Gastrocnemius medialis (tissue), 4 donors: ENCODE results near the gene EPHB6. TPM values are rescaled to one million over a fixed set of nuclear protein-coding genes. Genes with fewer than 3 reads are reported as not detected.

Source experiments
- ATAC-seq, 2 donors: fragments of 150-250 bp; one replicate each; pipeline ENCODE4 v1.9.1; 2016
- DNase-seq, 2 donors: peaks; one replicate each; pipeline ENCODE4 v3.0.0-alpha.2; 2019
- H3K27ac ChIP-seq, 4 donors: fragments of 200-600 bp; sonication (generic); 1 replicate in 1 of 4; 2 replicates in 3 of 4; pipeline ENCODE4 v1.5.1; 2016 to 2018; ENCODE audit warnings: mild to moderate bottlenecking in 2 of 4, moderate library complexity in 1 of 4
- H3K27me3 ChIP-seq, 3 donors: fragments of 200-600 bp; sonication (generic) in 2 of 3; 1 replicate in 1 of 3; 2 replicates in 2 of 3; pipeline versions ENCODE4 v1.5.1 to v1.6.0; 2016 to 2019; ENCODE audit warnings: mild to moderate bottlenecking in 1 of 3, moderate library complexity in 1 of 3
- H3K36me3 ChIP-seq, 2 donors: fragments of 200-600 bp; sonication (generic) in 1 of 2; one replicate each; pipeline ENCODE4 v1.5.1; 2017 to 2018
- H3K4me1 ChIP-seq, 2 donors: fragments of 200-600 bp; sonication (generic) in 1 of 2; one replicate each; pipeline ENCODE4 v1.5.1; 2016 to 2017; ENCODE audit warnings: mild to moderate bottlenecking in 2 of 2
- H3K4me3 ChIP-seq, 4 donors: fragments of 200-600 bp; sonication (generic) in 3 of 4; 1 replicate in 1 of 4; 2 replicates in 3 of 4; pipeline ENCODE4 v1.5.1; 2016 to 2019; ENCODE audit warnings: mild to moderate bottlenecking in 2 of 4
- H3K9me3 ChIP-seq, 3 donors: fragments of 200-600 bp; sonication (generic) in 2 of 3; 1 replicate in 1 of 3; 2 replicates in 2 of 3; pipeline ENCODE4 v1.5.1; 2016 to 2019
- POLR2A ChIP-seq, 2 donors: fragments of 450-650 bp; IDR thresholded peaks; one replicate each; pipeline ENCODE4 v1.6.1; 2017; ENCODE audit warnings: antibody characterized with exemption in 2 of 2, mild to moderate bottlenecking in 2 of 2, moderate library complexity in 2 of 2
- in situ Hi-C, 4 donors: fragments of 200-750 bp; cut with MboI; loops; one replicate each; pipeline versions ENCODE4 v1.15.0 to v1.8.0; 2017; ENCODE audit warnings: low sequenced_read_pairs in 4 of 4
- intact Hi-C: fragments of 100-400 bp; cut with DNase I; formaldehyde crosslinking; loops from one replicate; pipeline ENCODE4 v1.15.1; 2023; ENCODE audit warnings: low total_unique reads
- total RNA-seq, 4 donors: library from RNA; depleted of rRNA; stranded (reverse); fragments of >200 nt; gene quantifications; one replicate each; pipeline versions ENCODE4 v1.1.0 to v1.2.3, GENCODE V29; 2016
- TF ChIP-seq, protein P1 (sequence below), 5 experiments: fragments of 450-650 bp in 3 of 5; fragments of 200-600 bp in 2 of 5; sonication (generic) in 2 of 5; IDR thresholded peaks in 4 of 5; conservative IDR thresholded peaks in 1 of 5; 1 replicate in 4 of 5; 2 replicates in 1 of 5; pipeline ENCODE4 v1.5.1; 2016 to 2019; ENCODE audit warnings: antibody characterized with exemption in 5 of 5, mild to moderate bottlenecking in 3 of 5, moderate library complexity in 3 of 5

EPHB6 gene
- total RNA-seq, 4 donors from 2014 or later: 2.0 to 8.9 (median 2.8) TPM

DNA sequence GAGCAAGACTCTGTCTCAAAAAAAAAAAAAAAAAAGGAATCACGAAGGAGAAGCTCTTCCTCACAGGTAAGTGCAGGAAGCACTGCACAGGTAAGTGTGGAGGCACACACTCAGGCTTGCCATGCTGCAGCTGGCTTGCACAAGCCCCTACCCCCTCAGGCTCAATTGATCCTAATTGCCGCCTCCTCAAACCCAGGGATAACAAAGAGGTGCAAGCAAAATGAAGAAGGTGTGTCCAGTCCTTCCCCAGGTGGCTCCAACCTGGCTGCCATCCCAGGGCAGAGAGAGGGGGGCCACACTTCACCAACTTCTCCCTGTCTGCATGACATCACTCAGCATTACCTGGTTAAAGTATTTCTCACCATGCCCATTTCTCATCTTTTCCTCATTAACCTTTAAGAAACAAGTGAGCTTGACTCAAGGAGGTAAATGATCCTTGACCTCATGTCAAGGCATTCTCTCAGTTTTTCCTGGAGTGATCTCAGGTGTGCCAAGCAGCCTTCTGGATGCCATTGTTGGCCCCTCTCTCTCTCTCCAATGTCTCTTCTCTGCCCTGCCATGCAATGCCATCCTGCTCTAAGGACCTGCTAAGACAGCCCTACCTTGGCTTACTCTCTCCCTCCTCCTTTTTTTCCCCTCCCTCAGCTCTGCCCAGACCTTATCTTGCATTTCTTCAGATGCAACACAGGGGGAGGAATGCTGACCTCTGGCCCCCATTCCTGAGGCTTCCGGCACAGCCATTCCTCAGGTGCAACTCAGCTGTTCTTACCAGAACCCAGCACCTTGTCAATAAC is 43.7 kb downstream of the EPHB6 start:
- no peak for DNase-seq
- H3K4me3 ChIP-seq: no peak overlapping the region
- ATAC-seq: no peak
- H3K9me3 ChIP-seq: no peaks in the 10 kb centered on the region
- H3K27ac ChIP-seq: no peak overlapping the region
- in situ Hi-C loops: no loop called here
- H3K4me1 ChIP-seq: no peaks in the 10 kb centered on the region
- intact Hi-C loops: no loop called here
- no peaks in the 10 kb centered on the region for H3K27me3 ChIP-seq
- H3K36me3 ChIP-seq: no peaks in the 10 kb centered on the region
- TF ChIP-seq, protein P1, sequence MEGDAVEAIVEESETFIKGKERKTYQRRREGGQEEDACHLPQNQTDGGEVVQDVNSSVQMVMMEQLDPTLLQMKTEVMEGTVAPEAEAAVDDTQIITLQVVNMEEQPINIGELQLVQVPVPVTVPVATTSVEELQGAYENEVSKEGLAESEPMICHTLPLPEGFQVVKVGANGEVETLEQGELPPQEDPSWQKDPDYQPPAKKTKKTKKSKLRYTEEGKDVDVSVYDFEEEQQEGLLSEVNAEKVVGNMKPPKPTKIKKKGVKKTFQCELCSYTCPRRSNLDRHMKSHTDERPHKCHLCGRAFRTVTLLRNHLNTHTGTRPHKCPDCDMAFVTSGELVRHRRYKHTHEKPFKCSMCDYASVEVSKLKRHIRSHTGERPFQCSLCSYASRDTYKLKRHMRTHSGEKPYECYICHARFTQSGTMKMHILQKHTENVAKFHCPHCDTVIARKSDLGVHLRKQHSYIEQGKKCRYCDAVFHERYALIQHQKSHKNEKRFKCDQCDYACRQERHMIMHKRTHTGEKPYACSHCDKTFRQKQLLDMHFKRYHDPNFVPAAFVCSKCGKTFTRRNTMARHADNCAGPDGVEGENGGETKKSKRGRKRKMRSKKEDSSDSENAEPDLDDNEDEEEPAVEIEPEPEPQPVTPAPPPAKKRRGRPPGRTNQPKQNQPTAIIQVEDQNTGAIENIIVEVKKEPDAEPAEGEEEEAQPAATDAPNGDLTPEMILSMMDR (IDR thresholded peaks at IDR 0.05 in 4 of 5, conservative IDR thresholded peaks at IDR 0.05 in 1 of 5): no peak
- no peak for TF ChIP-seq POLR2A (IDR thresholded peaks at IDR 0.05)

DNA sequence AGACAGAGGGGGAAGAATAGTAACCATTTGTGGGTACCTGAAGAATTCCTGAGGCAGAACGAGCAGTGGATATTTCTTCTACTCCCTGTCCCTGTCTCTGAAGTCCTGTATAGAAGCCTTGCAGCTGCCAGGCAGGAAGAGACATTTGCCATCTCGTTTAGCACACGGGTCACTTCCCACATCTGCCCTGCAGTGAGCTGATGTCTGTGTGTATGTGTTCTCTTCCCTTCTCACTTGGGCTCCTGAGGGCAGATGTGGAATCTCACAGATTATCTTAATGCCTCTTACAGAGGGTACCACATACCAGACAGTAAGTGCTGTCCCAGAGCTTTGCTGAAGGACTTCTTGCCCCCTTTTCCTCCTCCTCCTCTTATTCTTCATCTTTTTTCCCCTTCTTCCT is 44.8 kb downstream of the EPHB6 start:
- H3K4me1 ChIP-seq: no peaks in the 10 kb centered on the region
- H3K4me3 ChIP-seq: no peak overlapping the region
- DNase-seq (no peak), ATAC-seq (no peak)
- no peak for TF ChIP-seq POLR2A (IDR thresholded peaks at IDR 0.05)
- TF ChIP-seq, protein P1 (IDR thresholded peaks at IDR 0.05 in 4 of 5, conservative IDR thresholded peaks at IDR 0.05 in 1 of 5): no peak
- in situ Hi-C loops: no loop called here
- H3K9me3 ChIP-seq: no peaks in the 10 kb centered on the region
- no peak overlapping the region for H3K27ac ChIP-seq
- no peaks in the 10 kb centered on the region for H3K36me3 ChIP-seq
- H3K27me3 ChIP-seq: no peaks in the 10 kb centered on the region
- intact Hi-C loops: no loop called here

DNA sequence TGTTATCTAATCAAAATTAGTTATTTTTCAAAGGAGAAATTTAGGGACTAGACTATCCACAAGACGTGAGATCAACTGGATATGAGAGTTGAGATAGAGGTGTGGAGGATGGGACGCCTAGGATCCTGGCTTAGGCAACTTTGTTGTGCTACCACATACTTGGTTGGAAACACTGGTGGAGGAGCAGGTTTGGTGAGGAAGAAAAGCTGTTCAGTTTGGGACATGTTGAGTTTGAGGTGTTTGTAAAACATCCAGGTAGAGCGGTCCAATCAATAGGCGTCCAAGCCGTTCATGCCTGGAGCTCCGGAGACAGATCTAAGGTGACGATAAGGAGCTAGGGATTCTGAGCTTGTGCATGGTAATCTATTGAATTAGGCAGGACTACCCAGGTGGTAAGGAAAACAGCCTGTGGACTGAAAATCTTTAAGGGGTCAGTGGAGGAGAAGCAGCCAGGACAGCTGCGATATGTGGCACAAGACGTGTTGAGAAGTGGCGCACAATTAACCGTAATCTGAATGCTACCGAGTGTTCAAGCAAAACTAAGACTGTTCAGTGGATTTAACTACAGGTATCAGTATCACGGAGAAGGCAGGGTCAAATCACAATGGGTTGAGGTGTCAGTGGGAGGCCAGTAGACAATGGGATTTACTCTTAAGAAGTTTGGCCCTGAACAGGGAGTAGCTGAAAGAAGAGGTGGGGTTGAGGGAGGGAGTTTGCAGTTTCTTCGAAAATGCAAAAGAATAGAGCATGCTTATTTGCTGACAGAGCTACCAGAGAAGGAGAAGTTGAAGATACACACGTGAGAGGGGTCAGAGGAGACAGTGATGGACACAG is 46.8 kb downstream of the EPHB6 start:
- in situ Hi-C loops: no loop called here

DNA sequence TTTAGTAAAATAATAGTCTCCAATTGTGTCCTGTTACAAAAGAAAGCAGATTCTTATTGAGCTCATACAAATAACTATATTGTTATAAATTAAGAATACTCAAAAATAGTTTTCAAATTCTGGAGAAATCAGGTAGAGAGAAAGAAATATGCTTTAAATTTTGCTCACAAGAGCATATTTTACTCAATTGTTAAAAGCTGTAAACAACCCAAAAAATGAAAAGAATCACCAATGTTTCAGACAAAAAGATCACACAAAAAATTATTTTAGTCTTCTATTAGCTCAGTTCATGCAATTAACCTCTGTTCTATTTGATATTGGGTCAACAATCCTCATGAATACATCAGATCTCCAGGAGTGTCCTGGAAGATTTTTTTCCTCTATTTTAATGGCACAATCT is 49.3 kb downstream of the EPHB6 start:
- ATAC-seq (no peak), DNase-seq (no peak)
- in situ Hi-C loops: no loop called here
- intact Hi-C loops: no loop called here
- no peaks in the 10 kb centered on the region for H3K36me3 ChIP-seq
- no peak overlapping the region for H3K4me3 ChIP-seq
- H3K9me3 ChIP-seq: no peaks in the 10 kb centered on the region
- H3K27me3 ChIP-seq: no peaks in the 10 kb centered on the region
- no peak overlapping the region for H3K27ac ChIP-seq
- TF ChIP-seq, protein P1 (IDR thresholded peaks at IDR 0.05 in 4 of 5, conservative IDR thresholded peaks at IDR 0.05 in 1 of 5): no peak
- no peak for TF ChIP-seq POLR2A (IDR thresholded peaks at IDR 0.05)
- no peaks in the 10 kb centered on the region for H3K4me1 ChIP-seq

More for the DNA sequence above, 46.8 kb downstream of the EPHB6 start:
- Histone ChIP-seq H3K27me3 (no peaks in the 10 kb centered on the region), H3K4me1 (no peaks in the 10 kb centered on the region), H3K27ac (no peak overlapping the region), H3K9me3 (no peaks in the 10 kb centered on the region), H3K4me3 (no peak overlapping the region), H3K36me3 (no peaks in the 10 kb centered on the region)
- ATAC-seq (no peak), DNase-seq (no peak)
- no peak for TF ChIP-seq POLR2A (IDR thresholded peaks at IDR 0.05)
- TF ChIP-seq, protein P1 (IDR thresholded peaks at IDR 0.05 in 4 of 5, conservative IDR thresholded peaks at IDR 0.05 in 1 of 5): no peak
- intact Hi-C loops: no loop called here
